GM19239 (cell line): Measurements from ENCODE around the gene CPSF3.
"Not testable (repeated sequence)": the region's sequence is repeated elsewhere in the genome, so short reads cannot be mapped to it uniquely, and the experiment has no call there.

Source experiments
- DNase-seq: peaks from one replicate; pipeline ENCODE4 v3.0.0; 2011; ENCODE audit warnings: low spot score; ENCODE audit not compliant: insufficient read length
- FAIRE-seq: peaks from 2 replicates; lab custom pipeline; 2011; peaks lifted over from hg19 to GRCh38; lab: Jason Lieb, UNC

Gene CPSF3

GRCh38 chr2:9392898-9393765 is 30.3 kb upstream of the CPSF3 start:
- FAIRE-seq (no peak), DNase-seq (no peak)

GRCh38 chr2:9394816-9395215 is 28.6 kb upstream of the CPSF3 start:
- FAIRE-seq (no peak), DNase-seq (no peak)

- FAIRE-seq, result no peak
- DNase-seq, result no peak
Observed at GRCh38 chr2:9397201-9397600, 26.3 kb upstream of the CPSF3 start.

GRCh38 chr2:9398251-9398650 is 25.2 kb upstream of the CPSF3 start:
- not testable (repeated sequence) for DNase-seq, FAIRE-seq

- no peak for FAIRE-seq
- DNase-seq, result no peak
Observed at GRCh38 chr2:9398881-9399780, 24.3 kb upstream of the CPSF3 start.

- DNase-seq (no peak), FAIRE-seq (no peak)
Observed at GRCh38 chr2:9400268-9401058, 23.0 kb upstream of the CPSF3 start.

- no peak for DNase-seq
- FAIRE-seq, result no peak
Observed at GRCh38 chr2:9401059-9401547, 22.4 kb upstream of the CPSF3 start.

- FAIRE-seq, result no peak
- DNase-seq, result no peak
Observed at GRCh38 chr2:9401646-9402371, 21.6 kb upstream of the CPSF3 start.

GRCh38 chr2:9403924-9404323 is 19.5 kb upstream of the CPSF3 start:
- FAIRE-seq, result no peak

GRCh38 chr2:9404451-9404850 is 19.0 kb upstream of the CPSF3 start:
- DNase-seq (no peak), FAIRE-seq (no peak)

More at GRCh38 chr2:9403924-9404323, 19.5 kb upstream of the CPSF3 start:
- DNase-seq, result no peak

GRCh38 chr2:9405636-9406035 is 17.8 kb upstream of the CPSF3 start:
- no peak for DNase-seq
- FAIRE-seq, result no peak

GRCh38 chr2:9406529-9407362 is 16.7 kb upstream of the CPSF3 start:
- FAIRE-seq, result no peak

GRCh38 chr2:9407363-9407811 is 16.1 kb upstream of the CPSF3 start:
- FAIRE-seq (no peak), DNase-seq (no peak)

More at GRCh38 chr2:9406529-9407362, 16.7 kb upstream of the CPSF3 start:
- DNase-seq, result no peak

- no peak for FAIRE-seq
- no peak for DNase-seq
Observed at GRCh38 chr2:9408641-9409151, 14.8 kb upstream of the CPSF3 start.

GRCh38 chr2:9410108-9410507 is 13.3 kb upstream of the CPSF3 start:
- DNase-seq (no peak), FAIRE-seq (no peak)

GRCh38 chr2:9412781-9413180 is 10.7 kb upstream of the CPSF3 start:
- no peak for FAIRE-seq
- DNase-seq, result no peak

- no peak for DNase-seq
- FAIRE-seq, result no peak
Observed at GRCh38 chr2:9415516-9416169, 7.8 kb upstream of the CPSF3 start.
